GM23338 (cell line): ENCODE measurements around the gene NOTO.

Source experiments
- CTCF ChIP-seq, 2 experiments: fragments of 200-600 bp in 1 of 2; sonication (generic) in 1 of 2; conservative IDR thresholded peaks; 2 replicates each; pipeline versions ENCODE4 v1.5.1 to v1.6.1; 2016 to 2017; ENCODE audit warnings: antibody characterized with exemption in 2 of 2, low read depth in 2 of 2, mild to moderate bottlenecking in 2 of 2, moderate library complexity in 1 of 2
- EZH2 ChIP-seq: fragments of 200-600 bp; sonication (generic); IDR thresholded peaks from one replicate; pipeline ENCODE4 v1.8.0; 2017; ENCODE audit warnings: antibody characterized with exemption, mild to moderate bottlenecking, low read depth; ENCODE audit not compliant: unreplicated experiment
- EZH2phosphoT487 ChIP-seq: fragments of 200-600 bp; sonication (generic); IDR thresholded peaks from one replicate; pipeline ENCODE4 v1.8.1; 2018; ENCODE audit warnings: antibody characterized with exemption; ENCODE audit not compliant: unreplicated experiment
- JUNB ChIP-seq: IDR thresholded peaks from one replicate; pipeline ENCODE4 v1.6.1; 2016; ENCODE audit warnings: antibody characterized with exemption; ENCODE audit not compliant: unreplicated experiment
- NANOG ChIP-seq: IDR thresholded peaks from 2 replicates; pipeline ENCODE4 v1.6.1; 2016; ENCODE audit warnings: antibody characterized with exemption, borderline replicate concordance
- POLR2AphosphoS5 ChIP-seq: IDR thresholded peaks from 2 replicates; pipeline ENCODE4 v1.6.1; 2016; ENCODE audit warnings: antibody characterized with exemption, low read depth
- STAT1 ChIP-seq: IDR thresholded peaks from one replicate; pipeline ENCODE4 v1.6.1; 2016; ENCODE audit warnings: antibody characterized with exemption; ENCODE audit not compliant: unreplicated experiment
- ZNF114 ChIP-seq: fragments of 250-450 bp; sonication (Bioruptor Pico); IDR thresholded peaks from 2 replicates; pipeline ENCODE4 v1.5.0; 2020; ENCODE audit warnings: mild to moderate bottlenecking, moderate library complexity
- TF ChIP-seq, protein P1 (sequence below): IDR thresholded peaks from one replicate; pipeline ENCODE4 v1.6.1; 2018; ENCODE audit warnings: antibody characterized with exemption; ENCODE audit not compliant: unreplicated experiment

DNA sequence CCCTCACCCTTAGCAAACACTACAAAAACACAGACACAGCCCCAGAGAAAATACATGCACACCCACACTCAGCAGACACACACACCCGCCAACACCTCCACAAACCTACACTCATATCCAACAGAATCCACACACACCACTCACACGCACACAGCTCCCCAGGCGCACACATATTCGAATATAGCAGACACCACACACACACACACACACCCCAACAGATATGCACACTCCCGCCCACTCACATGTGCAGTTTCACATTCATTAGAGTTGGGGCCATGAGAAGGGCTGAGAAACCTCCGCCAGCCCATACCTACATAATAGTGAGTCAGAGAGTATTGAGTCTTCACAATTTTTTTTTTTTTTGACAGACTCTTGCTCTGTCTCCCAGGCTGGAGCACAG, 29.4 kb upstream of the NOTO start:
- TF ChIP-seq, protein P1, sequence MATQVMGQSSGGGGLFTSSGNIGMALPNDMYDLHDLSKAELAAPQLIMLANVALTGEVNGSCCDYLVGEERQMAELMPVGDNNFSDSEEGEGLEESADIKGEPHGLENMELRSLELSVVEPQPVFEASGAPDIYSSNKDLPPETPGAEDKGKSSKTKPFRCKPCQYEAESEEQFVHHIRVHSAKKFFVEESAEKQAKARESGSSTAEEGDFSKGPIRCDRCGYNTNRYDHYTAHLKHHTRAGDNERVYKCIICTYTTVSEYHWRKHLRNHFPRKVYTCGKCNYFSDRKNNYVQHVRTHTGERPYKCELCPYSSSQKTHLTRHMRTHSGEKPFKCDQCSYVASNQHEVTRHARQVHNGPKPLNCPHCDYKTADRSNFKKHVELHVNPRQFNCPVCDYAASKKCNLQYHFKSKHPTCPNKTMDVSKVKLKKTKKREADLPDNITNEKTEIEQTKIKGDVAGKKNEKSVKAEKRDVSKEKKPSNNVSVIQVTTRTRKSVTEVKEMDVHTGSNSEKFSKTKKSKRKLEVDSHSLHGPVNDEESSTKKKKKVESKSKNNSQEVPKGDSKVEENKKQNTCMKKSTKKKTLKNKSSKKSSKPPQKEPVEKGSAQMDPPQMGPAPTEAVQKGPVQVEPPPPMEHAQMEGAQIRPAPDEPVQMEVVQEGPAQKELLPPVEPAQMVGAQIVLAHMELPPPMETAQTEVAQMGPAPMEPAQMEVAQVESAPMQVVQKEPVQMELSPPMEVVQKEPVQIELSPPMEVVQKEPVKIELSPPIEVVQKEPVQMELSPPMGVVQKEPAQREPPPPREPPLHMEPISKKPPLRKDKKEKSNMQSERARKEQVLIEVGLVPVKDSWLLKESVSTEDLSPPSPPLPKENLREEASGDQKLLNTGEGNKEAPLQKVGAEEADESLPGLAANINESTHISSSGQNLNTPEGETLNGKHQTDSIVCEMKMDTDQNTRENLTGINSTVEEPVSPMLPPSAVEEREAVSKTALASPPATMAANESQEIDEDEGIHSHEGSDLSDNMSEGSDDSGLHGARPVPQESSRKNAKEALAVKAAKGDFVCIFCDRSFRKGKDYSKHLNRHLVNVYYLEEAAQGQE, result no peak
- no peak for TF ChIP-seq CTCF (conservative IDR thresholded peaks at IDR 0.05; ENCODE audit: low read depth in 2 of 2)
- TF ChIP-seq EZH2, result no peak
- no peak for TF ChIP-seq POLR2AphosphoS5
- TF ChIP-seq NANOG, result no peak
- TF ChIP-seq STAT1, result no peak
- TF ChIP-seq EZH2phosphoT487, result no peak
- no peak for TF ChIP-seq JUNB
- TF ChIP-seq ZNF114, result no peak
